ENCODE data around the gene AKR1D1.
"Not testable (repeated sequence)": the region's sequence is repeated elsewhere in the genome, so short reads cannot be mapped to it uniquely, and the experiment has no call there.

AKR1D1 gene

DNA sequence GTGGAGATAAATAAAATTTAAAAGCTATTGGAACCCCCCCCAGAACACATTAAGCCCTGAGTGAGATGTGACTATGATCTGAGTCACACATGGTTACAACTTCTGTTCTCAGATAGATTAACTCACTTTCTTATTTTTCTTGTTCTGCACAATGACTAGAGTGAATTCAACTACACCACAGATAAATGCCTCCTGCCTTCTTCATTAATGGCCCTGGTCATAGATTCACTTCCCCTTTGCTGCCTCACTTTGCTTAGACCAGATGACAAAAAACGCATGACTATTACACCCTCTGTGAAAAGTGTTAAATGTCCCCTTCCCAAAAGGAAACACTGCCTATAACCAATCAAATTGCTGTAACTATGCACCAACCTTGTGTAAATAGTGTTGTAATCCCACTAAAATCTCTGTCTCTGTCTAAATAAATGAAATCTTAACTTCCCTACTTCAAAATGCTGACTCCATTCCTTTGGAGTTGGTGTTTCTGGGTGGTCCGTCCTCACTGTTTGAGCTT, 49.4 kb downstream of the AKR1D1 start:
- no peak for DNase-seq

- no peak for DNase-seq
These were observed 50.7 kb downstream of the AKR1D1 start for GRCh38 chr7:138126928-138127327.

DNA sequence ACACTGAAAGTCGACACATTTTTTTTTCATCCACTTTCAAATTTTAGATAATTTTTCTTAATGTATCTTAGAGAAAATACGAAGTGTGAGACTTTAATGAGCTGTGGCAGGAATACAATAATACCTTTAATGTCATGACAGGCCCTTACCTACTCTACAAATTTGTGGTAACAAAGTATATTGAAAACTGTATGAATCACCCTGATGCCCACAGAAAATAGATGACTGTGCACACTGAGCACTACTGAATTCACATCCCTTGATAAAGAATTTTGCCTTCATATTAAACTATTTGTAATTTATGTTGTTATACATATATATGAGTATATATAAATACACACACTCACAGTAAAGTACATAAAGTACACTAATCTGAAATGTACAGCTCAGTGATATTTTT, 51.7 kb downstream of the AKR1D1 start:
- DNase-seq, result no peak

- DNase-seq, result no peak
These were observed 53.4 kb downstream of the AKR1D1 start for GRCh38 chr7:138129551-138130165.

DNA sequence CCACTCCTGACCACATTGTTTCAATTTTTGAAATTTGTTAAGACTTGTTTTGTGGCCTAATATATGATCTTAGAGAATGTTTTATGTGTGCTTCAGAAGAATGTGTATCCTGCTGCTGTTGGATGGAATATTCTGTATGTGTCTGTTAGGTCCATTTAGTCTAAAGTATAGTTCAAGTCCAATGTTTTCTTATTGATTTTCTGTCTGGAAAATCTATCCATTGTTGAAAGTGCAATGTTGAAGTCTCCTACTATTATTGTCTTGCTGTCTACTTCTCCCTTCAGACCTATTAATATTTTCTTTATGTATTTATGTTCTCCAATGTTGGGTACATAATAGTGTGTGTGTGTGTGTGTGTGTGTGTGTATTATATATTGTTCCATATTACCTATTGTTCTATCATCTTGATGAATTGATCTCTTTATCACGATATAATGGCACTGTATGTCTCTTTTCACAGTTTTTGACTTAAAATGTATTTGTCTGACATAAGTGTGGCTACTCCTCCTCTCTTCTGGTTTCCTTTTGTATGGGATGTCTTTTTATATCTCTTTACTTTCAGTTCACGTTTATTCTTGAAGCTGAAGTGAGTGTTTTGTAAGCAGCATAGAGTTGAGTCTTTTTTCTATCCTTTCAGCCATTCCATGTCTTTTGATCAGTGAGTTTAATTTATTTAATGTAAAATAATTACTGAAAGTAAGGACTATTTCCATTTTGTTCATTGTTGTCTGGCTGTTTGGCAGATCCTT, 61.3 kb downstream of the AKR1D1 start:
- DNase-seq, result no peak

DNA sequence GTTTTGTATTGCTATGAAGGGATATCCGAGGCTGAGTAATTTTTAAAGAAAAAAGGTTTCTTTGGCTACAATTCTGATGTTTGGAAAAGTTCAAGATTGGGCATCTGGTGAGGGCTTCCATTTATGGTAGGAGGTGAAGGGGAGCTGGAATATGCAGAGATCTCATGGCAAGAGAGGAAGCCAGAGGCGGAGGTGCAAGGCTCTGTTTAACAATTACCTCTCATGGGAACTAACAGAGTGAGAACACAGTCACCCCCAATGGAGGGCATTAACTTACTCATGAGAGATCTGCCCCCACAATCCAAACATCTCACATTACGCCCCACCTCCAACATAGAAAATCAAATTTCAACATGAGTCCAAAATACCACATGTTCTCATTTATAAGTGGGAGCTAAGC, 62.0 kb downstream of the AKR1D1 start:
- no peak for DNase-seq

GRCh38 chr7:138142583-138143201, 66.4 kb downstream of the AKR1D1 start:
- no peak for DNase-seq

DNA sequence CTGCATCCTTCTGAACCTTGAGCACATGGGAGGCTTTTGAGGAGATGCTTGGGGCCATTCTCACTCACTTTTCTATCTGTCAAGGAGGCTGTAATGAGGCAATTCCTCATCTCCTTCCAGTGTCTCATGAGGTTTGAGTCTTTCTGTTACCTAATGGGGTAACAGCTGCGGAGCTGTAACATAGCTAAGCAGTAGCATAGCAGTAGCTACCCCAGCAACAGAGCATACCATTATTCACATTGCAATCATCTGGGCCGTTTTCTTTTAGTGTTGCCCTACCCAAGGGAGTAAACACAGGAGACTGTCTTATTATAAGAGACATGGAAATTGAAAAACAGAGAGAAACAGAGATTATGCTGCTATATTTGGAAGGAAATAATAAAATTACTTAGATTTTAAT, 68.7 kb downstream of the AKR1D1 start:
- DNase-seq, result no peak

DNA sequence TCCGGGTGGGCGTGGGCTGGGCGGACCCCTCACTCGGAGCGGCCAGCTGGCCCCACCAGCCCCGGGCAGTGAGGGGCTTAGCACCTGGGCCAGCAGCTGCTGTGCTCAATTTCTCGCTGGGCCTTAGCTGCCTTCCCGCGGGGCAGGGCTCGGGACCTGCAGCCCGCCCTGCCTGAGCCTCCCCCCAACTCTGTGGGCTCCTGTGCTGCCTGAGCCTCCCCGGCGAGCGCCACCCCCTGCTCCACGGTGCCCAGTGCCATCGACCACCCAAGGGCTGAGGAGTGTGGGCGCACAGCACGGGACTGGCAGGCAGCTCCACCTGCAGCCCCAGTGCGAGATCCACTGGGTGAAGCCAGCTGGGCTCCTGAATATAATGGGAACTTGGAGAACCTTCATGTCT, 70.0 kb downstream of the AKR1D1 start:
- not testable (repeated sequence) for DNase-seq

GRCh38 chr7:138146757-138147734, 70.8 kb downstream of the AKR1D1 start:
- not testable (repeated sequence) for DNase-seq

GRCh38 chr7:138151731-138152577, 75.7 kb downstream of the AKR1D1 start:
- no peak for DNase-seq

DNA sequence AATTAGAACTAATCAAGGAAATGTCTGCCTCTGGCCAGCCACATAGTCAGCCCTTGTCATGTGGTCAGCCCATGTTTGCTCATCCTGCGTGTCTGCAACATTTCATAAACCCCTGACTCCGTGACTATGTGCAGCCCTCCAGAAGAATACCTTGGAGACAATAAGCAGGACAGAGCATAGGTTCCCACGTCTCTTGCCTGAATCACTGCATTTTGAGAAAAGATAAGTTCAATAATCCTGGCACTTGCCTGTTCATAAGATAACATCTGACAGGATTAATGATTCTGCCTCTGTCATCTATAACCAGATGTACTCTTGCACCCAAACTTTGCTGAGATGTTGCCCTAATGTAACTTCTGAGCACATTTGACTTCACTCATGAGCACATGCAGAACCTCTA, 78.4 kb downstream of the AKR1D1 start:
- DNase-seq, result no peak

- no peak for DNase-seq
These were observed 81.4 kb downstream of the AKR1D1 start for GRCh38 chr7:138157702-138158101.

- DNase-seq, result no peak
These were observed 82.7 kb downstream of the AKR1D1 start for GRCh38 chr7:138158739-138159528.

- DNase-seq, result peak; percentile 98
These were observed 85.4 kb downstream of the AKR1D1 start for GRCh38 chr7:138161600-138162081.

DNA sequence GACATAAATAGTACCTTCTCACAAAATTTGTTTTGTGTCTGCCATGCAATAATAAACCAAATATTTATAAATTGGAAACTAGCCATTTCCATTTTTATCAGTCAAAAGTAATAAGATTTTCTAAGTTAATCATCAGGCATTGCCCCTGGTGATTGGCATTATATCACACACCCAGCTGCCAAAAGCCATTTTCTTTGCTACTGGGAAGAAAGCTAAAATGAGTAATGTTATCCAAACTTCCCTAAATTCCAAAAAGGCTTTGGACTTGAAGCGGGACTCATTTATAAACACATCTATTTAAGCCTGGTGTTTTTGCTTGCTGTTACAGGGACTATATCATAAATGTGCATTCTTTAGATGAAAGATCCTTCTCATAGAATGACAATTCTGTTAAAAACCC, 86.0 kb downstream of the AKR1D1 start:
- no peak for DNase-seq

- DNase-seq, result no peak
These were observed 87.5 kb downstream of the AKR1D1 start for GRCh38 chr7:138163800-138164199.

GRCh38 chr7:138164804-138165203, 88.5 kb downstream of the AKR1D1 start:
- DNase-seq, result no peak

DNA sequence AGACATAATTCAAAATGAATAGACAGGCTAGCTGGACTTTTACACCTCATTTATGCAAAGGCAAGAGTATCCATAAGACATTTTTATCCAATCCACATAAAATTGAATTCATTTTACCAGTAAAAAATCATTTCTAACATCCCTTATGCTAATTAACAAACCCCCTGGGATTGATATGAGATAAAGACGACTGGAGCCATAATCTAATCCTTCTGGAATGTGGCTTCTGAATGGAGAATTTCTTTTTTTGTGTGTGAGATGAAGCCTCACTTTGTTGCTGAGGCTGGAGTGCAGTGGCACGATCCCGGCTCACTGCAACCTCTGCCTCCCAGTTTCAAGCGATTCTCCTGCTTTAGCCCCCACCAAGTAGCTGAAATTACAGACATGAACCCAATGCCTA, 90.4 kb downstream of the AKR1D1 start:
- DNase-seq, result no peak

- no peak for DNase-seq
These were observed 91.0 kb downstream of the AKR1D1 start for GRCh38 chr7:138167222-138167621.

DNA sequence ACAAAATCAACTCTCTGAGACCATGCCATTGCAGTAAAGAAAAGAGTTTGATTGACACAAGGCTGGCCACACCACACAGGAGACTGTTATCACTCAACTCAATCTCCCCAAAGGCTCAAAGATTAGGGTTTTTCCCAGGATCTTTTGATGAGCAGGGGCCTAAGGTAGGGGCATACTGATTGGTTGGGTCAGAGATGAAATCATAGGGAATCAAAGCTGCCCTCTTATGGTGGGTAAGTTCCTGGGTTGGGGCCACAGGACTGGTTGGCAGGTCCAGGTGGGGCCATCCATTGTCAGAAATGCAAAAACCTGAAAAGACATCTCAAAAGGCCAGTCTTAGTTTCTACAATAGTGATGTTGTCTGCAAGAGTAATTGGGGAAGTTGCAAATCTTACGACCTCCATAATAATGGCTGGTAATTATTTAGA, 91.6 kb downstream of the AKR1D1 start:
- DNase-seq, result no peak
